K562 (cell line): ENCODE measurements around the gene AMN1. TPM values are rescaled to one million over a fixed set of nuclear protein-coding genes. Genes with fewer than 3 reads are reported as not detected.
A peak's percentile ranks its signal among the peaks of the same experiment; 100 is the strongest.

Experiments
- BCOR ChIP-seq: fragments of 450-650 bp; IDR thresholded peaks from 2 replicates; pipeline ENCODE4 v1.6.1; 2016
- EP300 ChIP-seq: IDR thresholded peaks from 2 replicates; pipeline ENCODE4 v1.6.1; 2012; ENCODE audit warnings: low read length, improper control_type of control experiment
- HCFC1 ChIP-seq: IDR thresholded peaks from 2 replicates; pipeline ENCODE4 v1.6.1; 2012; ENCODE audit warnings: low read depth, low read length, improper control_type of control experiment
- KLF6 ChIP-seq: fragments of 250-450 bp; sonication (Bioruptor Pico); IDR thresholded peaks from 2 replicates; pipeline ENCODE4 v1.4.0; 2020; ENCODE audit warnings: mild to moderate bottlenecking, moderate library complexity, borderline replicate concordance
- NFXL1 ChIP-seq: fragments of 450-650 bp; formaldehyde crosslinking; IDR thresholded peaks from 2 replicates; pipeline ENCODE4 v1.4.0; 2021; ENCODE audit warnings: mild to moderate bottlenecking
- SETDB1 ChIP-seq: IDR thresholded peaks from one replicate; pipeline ENCODE4 v1.6.1; 2012; ENCODE audit warnings: low read length, control low read depth, inconsistent platforms
- TARDBP ChIP-seq: fragments of 450-650 bp; IDR thresholded peaks from 2 replicates; pipeline ENCODE4 v1.6.1; 2016
- ZNF232 ChIP-seq: sonication (generic); formaldehyde crosslinking; IDR thresholded peaks from 2 replicates; pipeline ENCODE4 v1.8.0; 2022; ENCODE audit warnings: mild to moderate bottlenecking, missing genetic modification reagents
- ZNF785 ChIP-seq: fragments of 250-450 bp; sonication (Bioruptor Pico); IDR thresholded peaks from 2 replicates; pipeline ENCODE4 v1.4.0; 2020; ENCODE audit warnings: mild to moderate bottlenecking
- polyA plus RNA-seq, 8 experiments: library from polyadenylated mRNA; depleted of rRNA in 4 of 8; stranded (reverse) in 5 of 8; unstranded in 3 of 8; fragments of >200 nt; fragmentation: Nextera tagmentation in 2 of 8; fragmentation: Illumina TruSeq in 1 of 8; extraction: Ambion mirVana in 2 of 8; extraction: Trizol in 1 of 8; gene quantifications; 2 replicates each; pipeline versions ENCODE4 v1.2.1 to v1.2.3, GENCODE V29; 2011 to 2014; ENCODE audit warnings: inconsistent platforms in 1 of 8, missing spikeins in 1 of 8
- total RNA-seq, 7 experiments: library from RNA; depleted of rRNA in 6 of 7; stranded (reverse); fragments of >200 nt in 6 of 7; fragmentation: Illumina TruSeq in 2 of 7; extraction: Trizol in 2 of 7; gene quantifications; 2 replicates each; pipeline versions ENCODE4 v1.2.1 to v1.2.3, GENCODE V29; 2011 to 2021; ENCODE audit warnings: low replicate concordance in 1 of 7
- TF ChIP-seq, protein P1 (sequence below): fragments of 200-600 bp; sonication (generic); IDR thresholded peaks from one replicate; pipeline ENCODE4 v1.6.1; 2012; ENCODE audit warnings: mild to moderate bottlenecking, low read depth, low read length, inconsistent platforms
- TF ChIP-seq, protein P2 (sequence below): fragments of 250-450 bp; sonication (Bioruptor Pico); IDR thresholded peaks from 2 replicates; pipeline ENCODE4 v1.8.0; 2021; ENCODE audit warnings: mild to moderate bottlenecking, moderate library complexity
- TF ChIP-seq, protein P3 (sequence below): fragments of 250-450 bp; sonication (Bioruptor Pico); IDR thresholded peaks from 2 replicates; pipeline ENCODE4 v1.5.0; 2020; ENCODE audit warnings: mild to moderate bottlenecking
- TF ChIP-seq, protein P4 (sequence below): fragments of 250-450 bp; sonication (Bioruptor Pico); IDR thresholded peaks from 2 replicates; pipeline ENCODE4 v1.4.0; 2020

Gene AMN1
- total and polyA plus RNA-seq, 9 of the 15 experiments (the other 6 are each of a cell fraction or from before 2014, with no cell fraction given) = 5.2 to 27.6 (median 13.0) TPM

DNA sequence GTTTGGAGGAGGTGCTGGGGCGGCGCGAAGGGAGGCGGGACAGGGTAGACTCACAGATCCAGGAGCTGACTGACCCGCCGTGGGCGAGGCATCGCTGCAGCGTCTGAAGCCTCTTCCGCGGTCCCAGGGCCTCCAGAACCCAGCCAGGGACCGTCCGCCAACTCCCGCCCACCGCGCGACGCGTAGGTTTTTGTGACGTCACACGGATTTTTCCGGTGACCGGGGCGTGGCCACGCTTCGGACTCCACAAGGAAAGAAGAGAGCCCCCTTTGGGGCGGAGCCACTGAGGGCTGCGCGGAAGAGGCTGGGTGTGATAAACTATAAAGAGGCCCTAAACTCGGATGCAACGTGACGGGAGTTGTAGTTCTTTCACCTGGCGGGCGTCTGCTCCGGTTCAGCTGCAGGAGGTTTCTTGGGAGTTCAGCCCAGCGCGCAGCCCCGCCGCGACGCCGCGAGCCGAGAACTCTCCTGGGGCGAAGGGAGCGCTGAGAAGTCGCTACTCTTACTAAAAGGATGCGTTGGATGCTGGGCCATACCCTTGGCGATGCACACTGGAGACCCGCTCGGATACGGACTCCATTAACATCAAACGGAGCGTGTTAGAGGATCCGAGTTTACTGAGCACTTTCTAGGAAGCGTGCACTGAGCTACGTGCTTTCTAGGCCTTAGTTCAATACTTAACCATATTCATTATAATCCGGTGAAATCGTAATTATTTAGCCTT lies at the start of gene AMN1 (continued):
- TF ChIP-seq, protein P1, sequence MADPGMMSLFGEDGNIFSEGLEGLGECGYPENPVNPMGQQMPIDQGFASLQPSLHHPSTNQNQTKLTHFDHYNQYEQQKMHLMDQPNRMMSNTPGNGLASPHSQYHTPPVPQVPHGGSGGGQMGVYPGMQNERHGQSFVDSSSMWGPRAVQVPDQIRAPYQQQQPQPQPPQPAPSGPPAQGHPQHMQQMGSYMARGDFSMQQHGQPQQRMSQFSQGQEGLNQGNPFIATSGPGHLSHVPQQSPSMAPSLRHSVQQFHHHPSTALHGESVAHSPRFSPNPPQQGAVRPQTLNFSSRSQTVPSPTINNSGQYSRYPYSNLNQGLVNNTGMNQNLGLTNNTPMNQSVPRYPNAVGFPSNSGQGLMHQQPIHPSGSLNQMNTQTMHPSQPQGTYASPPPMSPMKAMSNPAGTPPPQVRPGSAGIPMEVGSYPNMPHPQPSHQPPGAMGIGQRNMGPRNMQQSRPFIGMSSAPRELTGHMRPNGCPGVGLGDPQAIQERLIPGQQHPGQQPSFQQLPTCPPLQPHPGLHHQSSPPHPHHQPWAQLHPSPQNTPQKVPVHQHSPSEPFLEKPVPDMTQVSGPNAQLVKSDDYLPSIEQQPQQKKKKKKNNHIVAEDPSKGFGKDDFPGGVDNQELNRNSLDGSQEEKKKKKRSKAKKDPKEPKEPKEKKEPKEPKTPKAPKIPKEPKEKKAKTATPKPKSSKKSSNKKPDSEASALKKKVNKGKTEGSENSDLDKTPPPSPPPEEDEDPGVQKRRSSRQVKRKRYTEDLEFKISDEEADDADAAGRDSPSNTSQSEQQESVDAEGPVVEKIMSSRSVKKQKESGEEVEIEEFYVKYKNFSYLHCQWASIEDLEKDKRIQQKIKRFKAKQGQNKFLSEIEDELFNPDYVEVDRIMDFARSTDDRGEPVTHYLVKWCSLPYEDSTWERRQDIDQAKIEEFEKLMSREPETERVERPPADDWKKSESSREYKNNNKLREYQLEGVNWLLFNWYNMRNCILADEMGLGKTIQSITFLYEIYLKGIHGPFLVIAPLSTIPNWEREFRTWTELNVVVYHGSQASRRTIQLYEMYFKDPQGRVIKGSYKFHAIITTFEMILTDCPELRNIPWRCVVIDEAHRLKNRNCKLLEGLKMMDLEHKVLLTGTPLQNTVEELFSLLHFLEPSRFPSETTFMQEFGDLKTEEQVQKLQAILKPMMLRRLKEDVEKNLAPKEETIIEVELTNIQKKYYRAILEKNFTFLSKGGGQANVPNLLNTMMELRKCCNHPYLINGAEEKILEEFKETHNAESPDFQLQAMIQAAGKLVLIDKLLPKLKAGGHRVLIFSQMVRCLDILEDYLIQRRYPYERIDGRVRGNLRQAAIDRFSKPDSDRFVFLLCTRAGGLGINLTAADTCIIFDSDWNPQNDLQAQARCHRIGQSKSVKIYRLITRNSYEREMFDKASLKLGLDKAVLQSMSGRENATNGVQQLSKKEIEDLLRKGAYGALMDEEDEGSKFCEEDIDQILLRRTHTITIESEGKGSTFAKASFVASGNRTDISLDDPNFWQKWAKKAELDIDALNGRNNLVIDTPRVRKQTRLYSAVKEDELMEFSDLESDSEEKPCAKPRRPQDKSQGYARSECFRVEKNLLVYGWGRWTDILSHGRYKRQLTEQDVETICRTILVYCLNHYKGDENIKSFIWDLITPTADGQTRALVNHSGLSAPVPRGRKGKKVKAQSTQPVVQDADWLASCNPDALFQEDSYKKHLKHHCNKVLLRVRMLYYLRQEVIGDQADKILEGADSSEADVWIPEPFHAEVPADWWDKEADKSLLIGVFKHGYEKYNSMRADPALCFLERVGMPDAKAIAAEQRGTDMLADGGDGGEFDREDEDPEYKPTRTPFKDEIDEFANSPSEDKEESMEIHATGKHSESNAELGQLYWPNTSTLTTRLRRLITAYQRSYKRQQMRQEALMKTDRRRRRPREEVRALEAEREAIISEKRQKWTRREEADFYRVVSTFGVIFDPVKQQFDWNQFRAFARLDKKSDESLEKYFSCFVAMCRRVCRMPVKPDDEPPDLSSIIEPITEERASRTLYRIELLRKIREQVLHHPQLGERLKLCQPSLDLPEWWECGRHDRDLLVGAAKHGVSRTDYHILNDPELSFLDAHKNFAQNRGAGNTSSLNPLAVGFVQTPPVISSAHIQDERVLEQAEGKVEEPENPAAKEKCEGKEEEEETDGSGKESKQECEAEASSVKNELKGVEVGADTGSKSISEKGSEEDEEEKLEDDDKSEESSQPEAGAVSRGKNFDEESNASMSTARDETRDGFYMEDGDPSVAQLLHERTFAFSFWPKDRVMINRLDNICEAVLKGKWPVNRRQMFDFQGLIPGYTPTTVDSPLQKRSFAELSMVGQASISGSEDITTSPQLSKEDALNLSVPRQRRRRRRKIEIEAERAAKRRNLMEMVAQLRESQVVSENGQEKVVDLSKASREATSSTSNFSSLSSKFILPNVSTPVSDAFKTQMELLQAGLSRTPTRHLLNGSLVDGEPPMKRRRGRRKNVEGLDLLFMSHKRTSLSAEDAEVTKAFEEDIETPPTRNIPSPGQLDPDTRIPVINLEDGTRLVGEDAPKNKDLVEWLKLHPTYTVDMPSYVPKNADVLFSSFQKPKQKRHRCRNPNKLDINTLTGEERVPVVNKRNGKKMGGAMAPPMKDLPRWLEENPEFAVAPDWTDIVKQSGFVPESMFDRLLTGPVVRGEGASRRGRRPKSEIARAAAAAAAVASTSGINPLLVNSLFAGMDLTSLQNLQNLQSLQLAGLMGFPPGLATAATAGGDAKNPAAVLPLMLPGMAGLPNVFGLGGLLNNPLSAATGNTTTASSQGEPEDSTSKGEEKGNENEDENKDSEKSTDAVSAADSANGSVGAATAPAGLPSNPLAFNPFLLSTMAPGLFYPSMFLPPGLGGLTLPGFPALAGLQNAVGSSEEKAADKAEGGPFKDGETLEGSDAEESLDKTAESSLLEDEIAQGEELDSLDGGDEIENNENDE = no peak
- peak; percentile 6; the same call in 1 of the 2 replicates for TF ChIP-seq KLF6 (CRISPR knock-in tag)
- TF ChIP-seq SETDB1 = no peak
- TF ChIP-seq EP300 = 0 out of 2 replicates have a peak, but pooled peaks have one; percentile 4
- TF ChIP-seq NFXL1 (CRISPR knock-in tag) = no peak
- TF ChIP-seq ZNF232 (CRISPR knock-in tag) = no peak
- TF ChIP-seq TARDBP = 0 out of 2 replicates have a peak, but pooled peaks have one; percentile 64
- TF ChIP-seq HCFC1 = peak; percentile 91
- peak; percentile 51; the same call in 1 of the 2 replicates for TF ChIP-seq BCOR
- TF ChIP-seq, protein P2, sequence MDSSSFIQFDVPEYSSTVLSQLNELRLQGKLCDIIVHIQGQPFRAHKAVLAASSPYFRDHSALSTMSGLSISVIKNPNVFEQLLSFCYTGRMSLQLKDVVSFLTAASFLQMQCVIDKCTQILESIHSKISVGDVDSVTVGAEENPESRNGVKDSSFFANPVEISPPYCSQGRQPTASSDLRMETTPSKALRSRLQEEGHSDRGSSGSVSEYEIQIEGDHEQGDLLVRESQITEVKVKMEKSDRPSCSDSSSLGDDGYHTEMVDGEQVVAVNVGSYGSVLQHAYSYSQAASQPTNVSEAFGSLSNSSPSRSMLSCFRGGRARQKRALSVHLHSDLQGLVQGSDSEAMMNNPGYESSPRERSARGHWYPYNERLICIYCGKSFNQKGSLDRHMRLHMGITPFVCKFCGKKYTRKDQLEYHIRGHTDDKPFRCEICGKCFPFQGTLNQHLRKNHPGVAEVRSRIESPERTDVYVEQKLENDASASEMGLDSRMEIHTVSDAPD (CRISPR knock-in tag) = no peak
- no peak for TF ChIP-seq ZNF785 (CRISPR knock-in tag)
- TF ChIP-seq, protein P3, sequence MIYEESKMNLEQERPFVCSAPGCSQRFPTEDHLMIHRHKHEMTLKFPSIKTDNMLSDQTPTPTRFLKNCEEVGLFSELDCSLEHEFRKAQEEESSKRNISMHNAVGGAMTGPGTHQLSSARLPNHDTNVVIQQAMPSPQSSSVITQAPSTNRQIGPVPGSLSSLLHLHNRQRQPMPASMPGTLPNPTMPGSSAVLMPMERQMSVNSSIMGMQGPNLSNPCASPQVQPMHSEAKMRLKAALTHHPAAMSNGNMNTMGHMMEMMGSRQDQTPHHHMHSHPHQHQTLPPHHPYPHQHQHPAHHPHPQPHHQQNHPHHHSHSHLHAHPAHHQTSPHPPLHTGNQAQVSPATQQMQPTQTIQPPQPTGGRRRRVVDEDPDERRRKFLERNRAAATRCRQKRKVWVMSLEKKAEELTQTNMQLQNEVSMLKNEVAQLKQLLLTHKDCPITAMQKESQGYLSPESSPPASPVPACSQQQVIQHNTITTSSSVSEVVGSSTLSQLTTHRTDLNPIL (CRISPR knock-in tag) = no peak
- TF ChIP-seq, protein P4, sequence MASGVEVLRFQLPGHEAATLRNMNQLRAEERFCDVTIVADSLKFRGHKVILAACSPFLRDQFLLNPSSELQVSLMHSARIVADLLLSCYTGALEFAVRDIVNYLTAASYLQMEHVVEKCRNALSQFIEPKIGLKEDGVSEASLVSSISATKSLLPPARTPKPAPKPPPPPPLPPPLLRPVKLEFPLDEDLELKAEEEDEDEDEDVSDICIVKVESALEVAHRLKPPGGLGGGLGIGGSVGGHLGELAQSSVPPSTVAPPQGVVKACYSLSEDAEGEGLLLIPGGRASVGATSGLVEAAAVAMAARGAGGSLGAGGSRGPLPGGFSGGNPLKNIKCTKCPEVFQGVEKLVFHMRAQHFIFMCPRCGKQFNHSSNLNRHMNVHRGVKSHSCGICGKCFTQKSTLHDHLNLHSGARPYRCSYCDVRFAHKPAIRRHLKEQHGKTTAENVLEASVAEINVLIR (CRISPR knock-in tag) = peak; percentile 98
